GM20431 (cell line): ENCODE measurements around the gene MSI2.

ENCODE experiments used
- in situ Hi-C: fragments of 300-500 bp; cut with MseI, MboI; formaldehyde crosslinking; loops from one replicate; pipeline ENCODE4 v1.15.0; 2020; ENCODE audit warnings: low sequenced_read_pairs; ENCODE audit not compliant: unreplicated experiment

Gene MSI2

GRCh38 chr17:57332501-57332900 is 76.2 kb downstream of the MSI2 start:
- in situ Hi-C loops = no loop called here

- in situ Hi-C loops = no loop called here
Observed at GRCh38 chr17:57335195-57335792, 79.0 kb downstream of the MSI2 start.

- in situ Hi-C loops = no loop called here
Observed at GRCh38 chr17:57337390-57337789, 81.1 kb downstream of the MSI2 start.

- in situ Hi-C loops = no loop called here
Observed at GRCh38 chr17:57338257-57338914, 82.1 kb downstream of the MSI2 start.

GRCh38 chr17:57340160-57340981 is 84.0 kb downstream of the MSI2 start:
- in situ Hi-C loops = no loop called here

GRCh38 chr17:57341611-57342540 is 85.6 kb downstream of the MSI2 start:
- in situ Hi-C loops = no loop called here

GRCh38 chr17:57342963-57343589 is 86.8 kb downstream of the MSI2 start:
- in situ Hi-C loops = no loop called here

GRCh38 chr17:57343717-57344116 is 87.4 kb downstream of the MSI2 start:
- in situ Hi-C loops = no loop called here

GRCh38 chr17:57344261-57344660 is 87.9 kb downstream of the MSI2 start:
- in situ Hi-C loops = no loop called here

- in situ Hi-C loops = no loop called here
Observed at GRCh38 chr17:57349541-57350247, 93.4 kb downstream of the MSI2 start.

- in situ Hi-C loops = no loop called here
Observed at GRCh38 chr17:57350266-57350665, 93.9 kb downstream of the MSI2 start.

GRCh38 chr17:57352665-57353175 is 96.4 kb downstream of the MSI2 start:
- in situ Hi-C loops = no loop called here

GRCh38 chr17:57354673-57355072 is 98.3 kb downstream of the MSI2 start:
- in situ Hi-C loops = no loop called here

- in situ Hi-C loops = no loop called here
Observed at GRCh38 chr17:57355090-57355859, 99.0 kb downstream of the MSI2 start.

GRCh38 chr17:57356153-57356718 is 99.9 kb downstream of the MSI2 start:
- in situ Hi-C loops = no loop called here

GRCh38 chr17:57356719-57357391 is 100.5 kb downstream of the MSI2 start:
- in situ Hi-C loops = no loop called here

- in situ Hi-C loops = no loop called here
Observed at GRCh38 chr17:57357392-57357784, 101.1 kb downstream of the MSI2 start.
